ENCODE results near the gene CCDC12.

DNA sequence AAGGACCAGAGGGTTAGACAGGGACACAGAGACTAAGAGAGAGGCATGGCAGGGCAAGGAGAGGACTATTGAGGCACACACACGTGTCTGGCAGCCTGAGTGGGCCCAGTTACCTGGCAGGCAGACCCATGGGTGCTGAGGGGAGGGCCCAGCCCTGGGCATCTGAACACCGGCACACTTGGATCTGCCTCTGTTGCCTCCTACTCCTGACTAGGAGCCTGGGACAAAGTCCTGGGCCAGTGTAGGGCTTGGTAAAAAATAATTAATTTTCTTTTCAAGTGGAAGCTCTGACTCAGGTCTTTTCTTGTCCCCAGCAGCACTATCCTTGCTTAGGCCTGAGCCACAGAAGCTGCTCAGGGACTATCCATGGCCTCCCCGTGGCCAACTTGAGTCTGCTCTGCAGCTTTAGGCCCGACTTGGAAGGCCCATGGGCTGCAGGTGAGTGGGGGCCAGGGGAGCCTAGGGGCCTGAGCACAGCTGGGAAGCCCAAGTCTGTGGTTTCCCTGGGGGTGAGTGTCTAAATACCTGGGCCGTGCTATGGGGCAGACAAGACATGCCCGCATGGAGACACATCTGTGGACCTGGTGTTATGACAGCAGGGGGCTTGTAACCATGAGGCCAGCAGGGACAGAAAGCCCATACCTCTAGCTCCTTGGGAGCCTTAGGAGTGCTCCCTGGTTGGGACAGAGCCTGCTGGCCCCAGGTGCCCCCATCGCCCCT, 99.0 kb downstream of the CCDC12 start, which contains the start of gene PTH1R:
- TF ChIP-seq, protein P1, sequence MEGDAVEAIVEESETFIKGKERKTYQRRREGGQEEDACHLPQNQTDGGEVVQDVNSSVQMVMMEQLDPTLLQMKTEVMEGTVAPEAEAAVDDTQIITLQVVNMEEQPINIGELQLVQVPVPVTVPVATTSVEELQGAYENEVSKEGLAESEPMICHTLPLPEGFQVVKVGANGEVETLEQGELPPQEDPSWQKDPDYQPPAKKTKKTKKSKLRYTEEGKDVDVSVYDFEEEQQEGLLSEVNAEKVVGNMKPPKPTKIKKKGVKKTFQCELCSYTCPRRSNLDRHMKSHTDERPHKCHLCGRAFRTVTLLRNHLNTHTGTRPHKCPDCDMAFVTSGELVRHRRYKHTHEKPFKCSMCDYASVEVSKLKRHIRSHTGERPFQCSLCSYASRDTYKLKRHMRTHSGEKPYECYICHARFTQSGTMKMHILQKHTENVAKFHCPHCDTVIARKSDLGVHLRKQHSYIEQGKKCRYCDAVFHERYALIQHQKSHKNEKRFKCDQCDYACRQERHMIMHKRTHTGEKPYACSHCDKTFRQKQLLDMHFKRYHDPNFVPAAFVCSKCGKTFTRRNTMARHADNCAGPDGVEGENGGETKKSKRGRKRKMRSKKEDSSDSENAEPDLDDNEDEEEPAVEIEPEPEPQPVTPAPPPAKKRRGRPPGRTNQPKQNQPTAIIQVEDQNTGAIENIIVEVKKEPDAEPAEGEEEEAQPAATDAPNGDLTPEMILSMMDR (IDR thresholded peaks at IDR 0.05): no peak
- no peak for TF ChIP-seq POLR2A (IDR thresholded peaks at IDR 0.05)
